ENCODE results near the gene CHTOP. TPM values are rescaled to one million over a fixed set of nuclear protein-coding genes. Genes with fewer than 3 reads are reported as not detected.

CHTOP gene
- polyA plus RNA-seq, 1 experiment = 36.8 TPM

DNA sequence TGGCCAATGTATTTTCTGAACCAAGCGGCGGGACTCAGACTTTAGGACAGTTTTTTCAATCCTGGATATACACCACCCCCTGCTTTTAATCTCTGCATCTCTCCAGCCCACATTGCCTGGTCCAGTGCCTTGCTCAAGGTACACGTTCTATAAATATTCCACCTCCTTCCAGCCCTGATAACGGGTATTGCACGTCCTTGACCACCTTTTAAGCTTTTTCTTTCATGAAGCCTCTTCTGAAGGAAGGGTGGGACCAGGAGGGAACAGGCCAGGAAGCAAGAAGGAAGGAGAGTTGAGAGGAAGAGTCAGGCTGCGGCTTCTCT lies 24.3 kb upstream of the CHTOP start:
- peaks cover 19% of the 10 kb centered on the region for H3K36me3 ChIP-seq (ENCODE audit: control insufficient read depth, insufficient read depth, low read length)
- TF ChIP-seq, protein P1, sequence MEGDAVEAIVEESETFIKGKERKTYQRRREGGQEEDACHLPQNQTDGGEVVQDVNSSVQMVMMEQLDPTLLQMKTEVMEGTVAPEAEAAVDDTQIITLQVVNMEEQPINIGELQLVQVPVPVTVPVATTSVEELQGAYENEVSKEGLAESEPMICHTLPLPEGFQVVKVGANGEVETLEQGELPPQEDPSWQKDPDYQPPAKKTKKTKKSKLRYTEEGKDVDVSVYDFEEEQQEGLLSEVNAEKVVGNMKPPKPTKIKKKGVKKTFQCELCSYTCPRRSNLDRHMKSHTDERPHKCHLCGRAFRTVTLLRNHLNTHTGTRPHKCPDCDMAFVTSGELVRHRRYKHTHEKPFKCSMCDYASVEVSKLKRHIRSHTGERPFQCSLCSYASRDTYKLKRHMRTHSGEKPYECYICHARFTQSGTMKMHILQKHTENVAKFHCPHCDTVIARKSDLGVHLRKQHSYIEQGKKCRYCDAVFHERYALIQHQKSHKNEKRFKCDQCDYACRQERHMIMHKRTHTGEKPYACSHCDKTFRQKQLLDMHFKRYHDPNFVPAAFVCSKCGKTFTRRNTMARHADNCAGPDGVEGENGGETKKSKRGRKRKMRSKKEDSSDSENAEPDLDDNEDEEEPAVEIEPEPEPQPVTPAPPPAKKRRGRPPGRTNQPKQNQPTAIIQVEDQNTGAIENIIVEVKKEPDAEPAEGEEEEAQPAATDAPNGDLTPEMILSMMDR (IDR thresholded peaks at IDR 0.05; ENCODE audit: insufficient read depth, low read depth, low read length) = no peak
- DNase-seq (ENCODE audit: low read depth) = no peak
- CTCF ChIA-PET = interaction anchor here (0.6 to 2.8 kb wide), 3 partner anchors 36 to 98 kb away, joined by 3 to 8 read pairs (median 3); no protein-coding TSS in a partner anchor
- H3K4me3 ChIP-seq (ENCODE audit: low read depth, low read length) = no peak overlapping the region
- no peaks in the 10 kb centered on the region for H3K27me3 ChIP-seq (ENCODE audit: control insufficient read depth, insufficient read depth, low read length)
- POLR2A ChIA-PET = interaction anchor here (1.1 kb wide), 1 partner anchor 18 kb away, joined by 5 read pairs; the partner anchor contains the start of gene S100A13

DNA sequence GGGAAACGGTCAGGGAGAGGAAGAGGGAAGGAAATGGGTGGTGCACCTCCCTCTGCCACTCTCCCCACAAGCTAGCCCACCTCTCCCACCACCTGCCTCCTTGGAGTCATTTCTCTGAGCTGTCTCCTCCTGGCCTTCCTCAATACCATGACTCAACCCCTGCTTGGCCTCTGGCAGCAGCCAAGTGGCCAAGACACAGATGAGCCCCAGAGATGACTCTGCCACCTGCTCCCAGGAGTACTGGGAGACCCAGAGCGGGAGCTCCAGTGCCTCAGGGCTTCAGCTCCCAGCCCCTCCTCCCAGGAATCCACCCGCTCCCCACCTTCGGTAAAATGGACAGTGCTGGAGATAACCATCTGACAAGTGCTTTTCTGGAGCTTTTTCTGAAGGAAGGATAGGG lies 23.5 kb upstream of the CHTOP start:
- TF ChIP-seq, protein P1 (IDR thresholded peaks at IDR 0.05; ENCODE audit: insufficient read depth, low read depth, low read length) = no peak
- Histone ChIP-seq H3K27me3 (ENCODE audit: control insufficient read depth, insufficient read depth, low read length) (no peaks in the 10 kb centered on the region), H3K4me3 (ENCODE audit: low read depth, low read length) (peak overlapping the region; percentile 72), H3K36me3 (ENCODE audit: control insufficient read depth, insufficient read depth, low read length) (peaks cover 19% of the 10 kb centered on the region)
- ChIA-PET POLR2A (interaction anchor here (0.7 to 1.0 kb wide), 2 partner anchors 17 to 31 kb away, joined by 3 read pairs; partner anchors contain the start of gene S100A13), CTCF (interaction anchor here (0.8 to 9.8 kb wide), 5 partner anchors 17 to 100 kb away, joined by 3 to 148 read pairs (median 3); partner anchors contain the start of genes CHTOP, S100A1 and S100A13)
- no peak for DNase-seq (ENCODE audit: low read depth)

DNA sequence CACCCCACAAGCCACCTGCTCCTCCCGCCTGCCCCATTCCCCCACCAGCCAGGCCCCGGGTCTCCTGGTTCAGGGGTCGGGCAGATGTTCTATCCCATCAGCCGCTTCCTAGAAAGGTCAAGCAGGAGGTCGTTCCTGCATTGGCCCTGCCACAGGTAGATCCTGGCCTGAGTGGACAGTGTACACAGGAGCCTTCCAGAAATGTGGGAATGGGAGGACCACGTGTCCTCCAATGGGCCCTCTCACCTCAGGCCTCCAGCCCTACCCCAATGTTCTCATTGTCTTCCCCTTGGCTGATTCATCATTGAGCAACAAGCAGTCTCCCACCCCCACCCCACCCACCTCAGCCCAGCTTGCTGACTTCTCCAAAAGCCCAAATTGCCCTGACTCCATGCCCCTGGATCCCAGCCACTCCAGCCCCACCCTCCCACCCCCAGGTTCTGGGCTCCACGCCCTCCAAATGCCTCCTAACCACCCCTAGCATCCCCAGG lies 23.0 kb upstream of the CHTOP start:
- Histone ChIP-seq H3K4me3 (ENCODE audit: low read depth, low read length) (peak overlapping the region; percentile 72), H3K27me3 (ENCODE audit: control insufficient read depth, insufficient read depth, low read length) (no peaks in the 10 kb centered on the region), H3K36me3 (ENCODE audit: control insufficient read depth, insufficient read depth, low read length) (peaks cover 19% of the 10 kb centered on the region)
- POLR2A ChIA-PET = interaction anchor here (0.7 to 3.5 kb wide), 3 partner anchors 16 to 32 kb away, joined by 3 to 20 read pairs (median 3); partner anchors contain the start of gene S100A13
- TF ChIP-seq, protein P1 (IDR thresholded peaks at IDR 0.05; ENCODE audit: insufficient read depth, low read depth, low read length) = no peak
- no peak for DNase-seq (ENCODE audit: low read depth)
- CTCF ChIA-PET = interaction anchor here (1.0 to 11.6 kb wide), 6 partner anchors 9 to 100 kb away, joined by 3 to 194 read pairs (median 6); partner anchors contain the start of genes CHTOP, S100A1 and S100A13

DNA sequence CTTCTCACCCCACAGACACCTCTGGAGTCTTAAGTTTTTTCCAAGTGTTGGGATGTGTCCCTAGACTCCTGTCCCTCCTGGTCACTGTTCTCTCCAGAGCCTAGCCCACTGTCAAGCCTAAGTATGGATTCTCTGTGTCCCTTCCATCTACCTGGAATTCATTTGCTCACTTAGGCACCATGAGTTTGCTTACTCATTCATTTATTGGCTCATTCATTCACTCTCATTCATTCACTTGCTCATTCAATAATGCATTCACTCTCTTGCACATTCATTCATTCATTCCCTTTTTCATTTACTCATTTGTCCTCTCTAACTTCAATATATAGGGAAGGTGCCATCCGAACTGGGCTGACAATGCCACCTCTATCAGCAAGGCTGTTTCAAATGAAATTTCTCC lies 22.5 kb upstream of the CHTOP start:
- Histone ChIP-seq H3K27me3 (ENCODE audit: control insufficient read depth, insufficient read depth, low read length) (no peaks in the 10 kb centered on the region), H3K4me3 (ENCODE audit: low read depth, low read length) (peak overlapping the region; percentile 72), H3K36me3 (ENCODE audit: control insufficient read depth, insufficient read depth, low read length) (peaks cover 17% of the 10 kb centered on the region)
- TF ChIP-seq, protein P1 (IDR thresholded peaks at IDR 0.05; ENCODE audit: insufficient read depth, low read depth, low read length) = no peak
- DNase-seq (ENCODE audit: low read depth) = no peak
- POLR2A ChIA-PET = interaction anchor here (3.5 kb wide), 1 partner anchor 16 kb away, joined by 20 read pairs; the partner anchor contains the start of gene S100A13
- CTCF ChIA-PET = interaction anchor here (1.0 to 11.6 kb wide), 8 partner anchors 8 to 101 kb away, joined by 3 to 194 read pairs (median 6); partner anchors contain the start of genes S100A1 and S100A13

DNA sequence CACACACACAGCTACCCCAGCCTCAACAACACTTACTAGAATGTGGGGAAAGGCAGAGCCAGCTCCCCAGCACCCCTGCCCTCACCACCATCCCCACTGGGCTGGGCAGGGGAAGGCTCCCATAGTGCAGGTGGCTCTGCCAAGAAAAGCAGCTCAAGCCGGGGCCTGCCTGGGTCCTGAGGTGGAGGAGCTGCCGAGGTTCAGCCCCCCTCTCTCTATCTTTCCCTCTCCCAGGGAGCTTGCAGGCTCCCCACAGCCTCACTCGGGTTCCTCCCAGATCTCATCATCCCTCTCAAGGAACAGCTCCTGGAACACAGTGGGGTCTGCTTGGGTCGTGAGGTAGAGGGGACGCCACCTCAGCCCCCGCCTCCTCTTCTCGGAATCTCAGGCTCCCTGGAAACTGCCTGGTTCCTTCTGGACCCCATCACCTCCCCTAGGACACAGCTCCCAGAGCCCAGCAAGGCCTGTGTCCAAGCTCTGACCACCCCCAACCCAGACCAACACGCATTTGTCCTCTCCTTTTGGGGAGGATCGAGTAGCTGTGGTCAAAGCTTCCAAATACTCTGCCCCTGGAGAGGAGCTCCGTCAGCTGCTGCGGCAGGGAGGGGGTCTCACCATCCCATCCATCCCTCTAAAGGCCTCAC lies 21.6 kb upstream of the CHTOP start:
- Histone ChIP-seq H3K27me3 (ENCODE audit: control insufficient read depth, insufficient read depth, low read length) (no peaks in the 10 kb centered on the region), H3K4me3 (ENCODE audit: low read depth, low read length) (peak overlapping the region; percentile 72), H3K36me3 (ENCODE audit: control insufficient read depth, insufficient read depth, low read length) (peaks cover 8% of the 10 kb centered on the region)
- CTCF ChIA-PET = interaction anchor here (0.9 to 11.6 kb wide), 8 partner anchors 8 to 146 kb away, joined by 3 to 194 read pairs (median 6); partner anchors contain the start of genes S100A1 and S100A13
- no peak for DNase-seq (ENCODE audit: low read depth)
- POLR2A ChIA-PET = interaction anchor here (0.5 to 3.5 kb wide), 4 partner anchors 9 to 61 kb away, joined by 3 to 20 read pairs (median 8); partner anchors contain the start of genes CHTOP and S100A13
- TF ChIP-seq, protein P1 (IDR thresholded peaks at IDR 0.05; ENCODE audit: insufficient read depth, low read depth, low read length) = no peak

Measured in BJ (cell line).